Activated B cell treated with CpG ODN at 0.5 μM for 24 hours (primary cell): ENCODE results near the gene EGR1. TPM values are rescaled to one million over a fixed set of nuclear protein-coding genes. Genes with fewer than 3 reads are reported as not detected.
"Not testable (repeated sequence)": the region's sequence is repeated elsewhere in the genome, so short reads cannot be mapped to it uniquely, and the experiment has no call there.

Source experiments
- ATAC-seq: fragments of 200-7000 bp; cut with Tn5 transposase; one replicate; pipeline ENCODE4 v1.10.0; 2021; ENCODE audit warnings: low read depth, mild to moderate bottlenecking, moderate library complexity
- CTCF ChIA-PET: fragments of 350-600 bp; sonication (Branson Sonifier 250); formaldehyde crosslinking; loops from one replicate; lab custom pipeline; 2021; ENCODE audit warnings: antibody characterized with exemption; lab: Charles Lee
- POLR2A ChIA-PET: fragments of 350-600 bp; sonication (Branson Sonifier 250); formaldehyde crosslinking; loops from one replicate; lab custom pipeline; 2021; ENCODE audit warnings: antibody characterized with exemption; lab: Charles Lee
- DNase-seq: peaks from one replicate; pipeline ENCODE4 v3.0.0; 2022
- H3K27ac Mint-ChIP-seq: one replicate; pipeline ENCODE4 v1.8.0; 2020; ENCODE audit warnings: mixed read lengths
- H3K27me3 Mint-ChIP-seq: one replicate; pipeline ENCODE4 v1.8.0; 2021; ENCODE audit warnings: mixed read lengths
- H3K36me3 Mint-ChIP-seq: one replicate; pipeline ENCODE4 v1.8.0; 2021; ENCODE audit warnings: low read depth, mixed read lengths
- H3K4me1 Mint-ChIP-seq: one replicate; pipeline ENCODE4 v1.8.0; 2021; ENCODE audit warnings: mixed read lengths
- H3K4me3 Mint-ChIP-seq: one replicate; pipeline ENCODE4 v1.8.0; 2020; ENCODE audit warnings: mild to moderate bottlenecking, mixed read lengths
- H3K9me3 Mint-ChIP-seq: one replicate; pipeline ENCODE4 v1.8.0; 2020; ENCODE audit warnings: mixed read lengths
- intact Hi-C: fragments of 100-400 bp; cut with micrococcal nuclease; formaldehyde crosslinking; loops from one replicate; pipeline ENCODE4 v1.15.1; 2024
- total RNA-seq: library from RNA; stranded (reverse); gene quantifications from 2 replicates; pipeline ENCODE4 v1.2.3, GENCODE V29; 2022
- TF ChIP-seq, protein P1 (sequence below): fragments of 200-600 bp; IDR thresholded peaks from one replicate; pipeline ENCODE4 v1.8.0; 2022; ENCODE audit warnings: antibody characterized with exemption, mild to moderate bottlenecking

The EGR1 gene
- total RNA-seq, 1 donor from 2014 or later, result 14.2 TPM

DNA sequence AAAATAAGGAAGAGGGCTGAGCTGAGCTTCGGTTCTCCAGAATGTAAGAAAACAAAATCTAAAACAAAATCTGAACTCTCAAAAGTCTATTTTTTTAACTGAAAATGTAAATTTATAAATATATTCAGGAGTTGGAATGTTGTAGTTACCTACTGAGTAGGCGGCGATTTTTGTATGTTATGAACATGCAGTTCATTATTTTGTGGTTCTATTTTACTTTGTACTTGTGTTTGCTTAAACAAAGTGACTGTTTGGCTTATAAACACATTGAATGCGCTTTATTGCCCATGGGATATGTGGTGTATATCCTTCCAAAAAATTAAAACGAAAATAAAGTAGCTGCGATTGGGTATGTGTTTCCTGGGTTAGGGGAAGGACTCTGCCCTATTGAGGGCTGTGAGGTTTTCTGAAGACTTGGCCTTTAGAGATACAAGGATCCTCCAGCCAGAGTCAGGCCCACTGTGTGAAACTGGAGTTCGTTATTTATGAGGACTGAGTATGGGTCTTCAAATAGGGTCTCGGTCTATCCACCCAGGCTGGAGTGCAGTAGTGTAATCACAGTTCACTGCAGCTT is 3.8 kb downstream of the EGR1 start:
- DNase-seq, result no peak
- peaks cover 24% of the 10 kb centered on the region for H3K4me1 Mint-ChIP-seq
- POLR2A ChIA-PET, result no interaction called here
- no peak for ATAC-seq
- no peaks in the 10 kb centered on the region for H3K9me3 Mint-ChIP-seq
- intact Hi-C loops, result loop anchor here (5.0 to 10.0 kb wide), 3 partner anchors 806 to 1833 kb away; partner anchors contain the start of genes PFDN1 and SPATA24
- peaks cover 13% of the 10 kb centered on the region for H3K36me3 Mint-ChIP-seq
- H3K4me3 Mint-ChIP-seq, result no peak overlapping the region
- H3K27me3 Mint-ChIP-seq, result no peaks in the 10 kb centered on the region
- H3K27ac Mint-ChIP-seq, result no peak overlapping the region
- CTCF ChIA-PET, result no interaction called here
- TF ChIP-seq, protein P1, sequence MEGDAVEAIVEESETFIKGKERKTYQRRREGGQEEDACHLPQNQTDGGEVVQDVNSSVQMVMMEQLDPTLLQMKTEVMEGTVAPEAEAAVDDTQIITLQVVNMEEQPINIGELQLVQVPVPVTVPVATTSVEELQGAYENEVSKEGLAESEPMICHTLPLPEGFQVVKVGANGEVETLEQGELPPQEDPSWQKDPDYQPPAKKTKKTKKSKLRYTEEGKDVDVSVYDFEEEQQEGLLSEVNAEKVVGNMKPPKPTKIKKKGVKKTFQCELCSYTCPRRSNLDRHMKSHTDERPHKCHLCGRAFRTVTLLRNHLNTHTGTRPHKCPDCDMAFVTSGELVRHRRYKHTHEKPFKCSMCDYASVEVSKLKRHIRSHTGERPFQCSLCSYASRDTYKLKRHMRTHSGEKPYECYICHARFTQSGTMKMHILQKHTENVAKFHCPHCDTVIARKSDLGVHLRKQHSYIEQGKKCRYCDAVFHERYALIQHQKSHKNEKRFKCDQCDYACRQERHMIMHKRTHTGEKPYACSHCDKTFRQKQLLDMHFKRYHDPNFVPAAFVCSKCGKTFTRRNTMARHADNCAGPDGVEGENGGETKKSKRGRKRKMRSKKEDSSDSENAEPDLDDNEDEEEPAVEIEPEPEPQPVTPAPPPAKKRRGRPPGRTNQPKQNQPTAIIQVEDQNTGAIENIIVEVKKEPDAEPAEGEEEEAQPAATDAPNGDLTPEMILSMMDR, result no peak

DNA sequence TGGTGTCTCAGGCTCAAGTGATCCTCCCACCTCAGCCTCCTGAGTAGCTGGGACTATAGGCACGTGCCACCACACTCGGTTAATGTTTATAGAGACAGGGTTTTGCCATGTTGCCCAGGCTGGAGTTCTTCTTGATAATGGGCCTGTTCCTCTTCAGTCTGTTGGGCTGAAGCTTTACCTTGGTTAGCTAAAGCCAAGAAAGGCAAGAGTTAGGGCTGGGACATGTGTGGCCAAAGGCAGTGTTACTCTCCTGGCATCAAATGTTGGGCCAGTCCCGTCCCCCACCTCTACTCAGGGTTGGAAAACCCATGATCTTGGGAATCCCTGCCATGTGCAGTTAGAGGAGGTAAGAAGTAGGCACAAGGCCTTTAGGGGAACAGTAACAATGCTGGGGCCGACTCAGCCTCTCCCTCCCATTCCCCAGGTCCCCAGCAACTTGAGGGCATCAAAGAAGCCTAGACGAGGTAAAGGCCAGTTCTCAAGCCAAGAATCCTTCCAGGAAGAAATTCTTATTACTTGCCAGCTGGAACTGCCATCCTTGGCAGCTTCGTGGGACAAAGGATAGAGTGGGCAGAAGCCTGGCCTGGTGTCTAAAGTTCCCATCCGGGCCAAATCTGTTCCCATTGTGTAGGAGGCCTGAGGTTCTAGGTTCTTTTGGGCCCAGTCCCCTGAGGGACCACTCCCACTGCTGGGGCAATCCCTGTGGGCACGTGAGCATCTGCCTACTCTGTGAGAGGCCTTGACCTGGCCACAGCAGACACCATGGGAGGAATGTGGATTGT is 4.5 kb downstream of the EGR1 start:
- Mint-ChIP-seq H3K9me3 (no peaks in the 10 kb centered on the region), H3K36me3 (peaks cover 13% of the 10 kb centered on the region), H3K4me1 (peaks cover 24% of the 10 kb centered on the region), H3K27me3 (no peaks in the 10 kb centered on the region), H3K27ac (no peak overlapping the region), H3K4me3 (no peak overlapping the region)
- DNase-seq (no peak), ATAC-seq (no peak)
- TF ChIP-seq, protein P1, result no peak
- intact Hi-C loops, result loop anchor here (5.0 to 10.0 kb wide), 3 partner anchors 805 to 1833 kb away; partner anchors contain the start of genes PFDN1 and SPATA24
- ChIA-PET CTCF (no interaction called here), POLR2A (no interaction called here)

DNA sequence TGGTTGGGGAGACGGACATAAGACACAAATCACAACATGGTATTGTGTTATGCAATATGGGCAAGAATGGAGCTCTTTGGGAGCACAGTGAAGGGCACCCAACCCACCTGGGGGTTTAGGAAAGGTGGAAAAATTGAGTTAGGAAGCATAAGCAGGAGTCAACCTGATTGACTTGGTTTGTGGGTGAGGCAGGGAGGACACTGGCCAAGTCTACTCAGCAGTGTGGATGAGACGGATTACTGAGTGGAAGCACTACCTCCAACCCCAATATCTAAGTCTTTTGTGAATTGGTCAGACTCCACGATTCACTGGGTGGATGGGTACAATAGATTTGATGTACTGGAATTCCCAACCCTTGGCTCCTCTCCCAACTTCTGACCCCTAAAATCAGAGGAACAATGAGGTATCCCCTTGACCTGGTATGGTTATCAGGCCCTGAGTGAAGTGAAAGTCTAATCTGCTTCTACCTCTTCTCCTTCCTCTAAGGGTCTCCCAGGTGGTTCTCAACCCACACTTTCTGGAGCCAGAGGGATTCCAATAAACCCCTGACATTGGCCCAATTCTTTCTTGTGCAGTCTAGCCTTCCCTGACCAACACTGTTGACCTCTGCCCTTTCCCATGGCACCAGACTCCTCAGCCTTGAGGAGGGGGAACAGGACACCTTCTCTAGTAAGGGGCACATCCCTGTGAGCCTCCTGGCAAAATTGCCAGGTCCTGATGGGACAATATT is 5.2 kb downstream of the EGR1 start:
- CTCF ChIA-PET, result no interaction called here
- H3K27ac Mint-ChIP-seq, result no peak overlapping the region
- POLR2A ChIA-PET, result no interaction called here

DNA sequence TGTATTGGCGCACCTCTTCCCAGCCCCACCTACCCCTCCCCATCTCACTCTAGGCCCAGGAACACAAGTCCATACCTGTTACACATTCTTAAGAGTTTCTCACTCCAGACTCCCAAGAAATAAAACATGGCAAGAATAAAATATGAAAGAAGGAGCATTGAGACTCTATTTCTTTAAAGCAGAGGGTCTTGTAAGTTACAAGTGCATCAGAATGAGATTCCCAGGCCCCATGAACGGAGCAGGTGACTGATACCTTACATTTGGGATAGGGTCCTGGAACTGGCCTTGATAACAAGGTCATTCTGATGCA is 5.7 kb downstream of the EGR1 start:
- H3K4me3 Mint-ChIP-seq, result no peak overlapping the region
- intact Hi-C loops, result no loop called here
- POLR2A ChIA-PET, result no interaction called here
- peaks cover 4% of the 10 kb centered on the region for H3K27me3 Mint-ChIP-seq
- no peak overlapping the region for H3K27ac Mint-ChIP-seq
- peaks cover 22% of the 10 kb centered on the region for H3K4me1 Mint-ChIP-seq
- TF ChIP-seq, protein P1, result no peak
- CTCF ChIA-PET, result no interaction called here
- peaks cover 13% of the 10 kb centered on the region for H3K36me3 Mint-ChIP-seq
- H3K9me3 Mint-ChIP-seq, result no peaks in the 10 kb centered on the region
- DNase-seq (no peak), ATAC-seq (no peak)

More for the DNA sequence above, 5.2 kb downstream of the EGR1 start:
- Mint-ChIP-seq H3K4me3 (no peak overlapping the region), H3K4me1 (peaks cover 22% of the 10 kb centered on the region), H3K36me3 (peaks cover 13% of the 10 kb centered on the region), H3K9me3 (no peaks in the 10 kb centered on the region), H3K27me3 (peaks cover 4% of the 10 kb centered on the region)
- TF ChIP-seq, protein P1, result no peak
- ATAC-seq (no peak), DNase-seq (no peak)
- intact Hi-C loops, result no loop called here

DNA sequence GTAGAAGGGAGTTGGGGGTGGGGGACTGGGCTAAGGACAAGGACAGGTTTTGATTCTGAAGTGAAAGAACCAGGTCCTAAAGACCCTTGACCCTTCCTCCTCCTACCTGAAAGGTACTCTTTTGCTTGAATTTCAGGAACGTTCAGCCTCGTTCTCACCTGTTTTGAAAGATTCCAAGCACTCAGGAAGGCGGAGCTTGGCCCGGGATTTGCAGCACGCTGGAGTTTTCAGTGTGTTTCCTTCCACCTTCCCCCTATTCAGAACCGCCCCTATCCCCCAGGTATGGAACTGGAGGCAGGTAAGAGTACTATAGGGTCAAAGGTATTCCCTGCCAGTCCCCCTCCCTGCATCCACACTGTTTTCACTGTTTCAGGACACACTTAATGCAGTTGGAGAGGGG is 7.1 kb downstream of the EGR1 start:
- no peak overlapping the region for H3K27ac Mint-ChIP-seq
- H3K36me3 Mint-ChIP-seq, result peaks cover 6% of the 10 kb centered on the region
- H3K9me3 Mint-ChIP-seq, result no peaks in the 10 kb centered on the region
- peaks cover 14% of the 10 kb centered on the region for H3K27me3 Mint-ChIP-seq
- no peak for DNase-seq
- intact Hi-C loops, result no loop called here
- TF ChIP-seq, protein P1, result no peak
- peaks cover 12% of the 10 kb centered on the region for H3K4me1 Mint-ChIP-seq
- ATAC-seq, result no peak
- ChIA-PET POLR2A (no interaction called here), CTCF (no interaction called here)
- no peak overlapping the region for H3K4me3 Mint-ChIP-seq

DNA sequence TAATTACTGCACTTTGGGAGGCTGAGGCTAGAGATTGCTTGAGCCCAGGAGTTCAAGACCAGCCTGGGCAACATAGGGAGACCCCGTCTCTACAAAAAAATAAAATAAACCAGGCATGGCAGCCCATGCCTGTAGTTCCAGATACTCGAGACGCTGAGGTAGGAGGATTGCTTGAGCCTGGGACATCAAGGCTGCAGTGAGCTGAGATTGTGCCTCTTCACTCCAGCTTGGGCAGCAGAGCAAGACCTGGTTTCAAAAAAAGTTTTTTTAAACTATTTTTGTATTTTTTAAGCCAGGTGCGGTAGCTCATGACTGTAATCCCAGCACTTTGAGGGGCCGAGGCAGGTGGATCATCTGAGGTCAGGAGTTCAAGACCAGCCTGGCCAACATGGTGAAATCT is 7.9 kb downstream of the EGR1 start:
- DNase-seq, ATAC-seq, intact Hi-C loops, H3K27ac Mint-ChIP-seq, H3K4me1 Mint-ChIP-seq, H3K4me3 Mint-ChIP-seq, POLR2A ChIA-PET, H3K36me3 Mint-ChIP-seq, H3K9me3 Mint-ChIP-seq: not testable (repeated sequence)
- H3K27me3 Mint-ChIP-seq, result peaks cover 14% of the 10 kb centered on the region
- CTCF ChIA-PET, result interaction anchor here (1.5 kb wide), 1 partner anchor 16 kb away, joined by 3 read pairs; no protein-coding TSS in a partner anchor
